SK-N-SH (cell line): ENCODE measurements around the gene ITGA5.

Experiments used
- EZH2phosphoT487 ChIP-seq: fragments of 200-600 bp; sonication (generic); IDR thresholded peaks from 2 replicates; pipeline ENCODE4 v1.6.1; 2017; ENCODE audit warnings: low read depth, mixed run types, mild to moderate bottlenecking, antibody characterized with exemption, moderate library complexity, borderline replicate concordance
- MXI1 ChIP-seq: IDR thresholded peaks from 2 replicates; pipeline ENCODE4 v1.6.1; 2012; ENCODE audit warnings: mild to moderate bottlenecking, low read depth, low read length, improper control_type of control experiment
- POLR2AphosphoS5 ChIP-seq: IDR thresholded peaks from 2 replicates; pipeline ENCODE4 v1.6.1; 2012; ENCODE audit warnings: low read depth, low read length
- SIN3A ChIP-seq: IDR thresholded peaks from 2 replicates; pipeline ENCODE4 v1.6.1; 2012; ENCODE audit warnings: low read depth, mild to moderate bottlenecking, low read length, moderate library complexity, borderline replicate concordance
- TCF12 ChIP-seq: IDR thresholded peaks from 2 replicates; pipeline ENCODE4 v1.4.0; 2012
- YY1 ChIP-seq: IDR thresholded peaks from 2 replicates; pipeline ENCODE4 v1.4.0; 2012; ENCODE audit warnings: low read depth, mild to moderate bottlenecking
- TF ChIP-seq, protein P1 (sequence below): fragments of 200-600 bp; sonication (generic); IDR thresholded peaks from 2 replicates; pipeline ENCODE4 v1.6.1; 2017; ENCODE audit warnings: antibody characterized with exemption, mild to moderate bottlenecking, moderate library complexity
- TF ChIP-seq, protein P2 (sequence below): IDR thresholded peaks from 2 replicates; pipeline ENCODE4 v1.6.1; 2012; ENCODE audit warnings: mild to moderate bottlenecking, low read depth, low read length, moderate library complexity
- TF ChIP-seq, protein P3 (sequence below): IDR thresholded peaks from 2 replicates; pipeline ENCODE4 v1.4.0; 2012; ENCODE audit warnings: low read depth
- TF ChIP-seq, protein P4 (sequence below): IDR thresholded peaks from 2 replicates; pipeline ENCODE4 v1.4.0; 2012; ENCODE audit warnings: low read depth, borderline replicate concordance

DNA sequence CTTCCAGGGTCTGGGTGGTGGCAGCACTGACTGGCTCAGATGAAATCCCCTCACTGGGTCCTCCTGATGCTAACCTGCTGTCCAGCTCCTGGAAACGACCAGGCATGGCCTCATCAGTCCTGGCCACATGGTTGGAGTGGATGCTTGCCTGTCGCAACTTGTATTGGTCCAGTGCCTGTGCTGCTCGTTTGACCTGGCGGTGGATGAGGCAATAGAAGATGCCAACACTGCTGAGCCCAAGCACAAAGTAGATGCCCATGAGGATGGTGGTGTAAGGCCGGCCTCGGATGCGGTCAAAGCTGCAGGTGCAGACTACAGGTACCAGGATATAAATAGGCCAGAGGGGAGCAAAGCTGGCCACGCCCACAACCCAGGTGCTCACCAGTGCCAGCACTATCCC lies 56.0 kb downstream of the ITGA5 start:
- TF ChIP-seq POLR2AphosphoS5 (no peak), SIN3A (no peak), TCF12 (no peak), MXI1 (no peak), YY1 (no peak), EZH2phosphoT487 (no peak)
- TF ChIP-seq, protein P1, sequence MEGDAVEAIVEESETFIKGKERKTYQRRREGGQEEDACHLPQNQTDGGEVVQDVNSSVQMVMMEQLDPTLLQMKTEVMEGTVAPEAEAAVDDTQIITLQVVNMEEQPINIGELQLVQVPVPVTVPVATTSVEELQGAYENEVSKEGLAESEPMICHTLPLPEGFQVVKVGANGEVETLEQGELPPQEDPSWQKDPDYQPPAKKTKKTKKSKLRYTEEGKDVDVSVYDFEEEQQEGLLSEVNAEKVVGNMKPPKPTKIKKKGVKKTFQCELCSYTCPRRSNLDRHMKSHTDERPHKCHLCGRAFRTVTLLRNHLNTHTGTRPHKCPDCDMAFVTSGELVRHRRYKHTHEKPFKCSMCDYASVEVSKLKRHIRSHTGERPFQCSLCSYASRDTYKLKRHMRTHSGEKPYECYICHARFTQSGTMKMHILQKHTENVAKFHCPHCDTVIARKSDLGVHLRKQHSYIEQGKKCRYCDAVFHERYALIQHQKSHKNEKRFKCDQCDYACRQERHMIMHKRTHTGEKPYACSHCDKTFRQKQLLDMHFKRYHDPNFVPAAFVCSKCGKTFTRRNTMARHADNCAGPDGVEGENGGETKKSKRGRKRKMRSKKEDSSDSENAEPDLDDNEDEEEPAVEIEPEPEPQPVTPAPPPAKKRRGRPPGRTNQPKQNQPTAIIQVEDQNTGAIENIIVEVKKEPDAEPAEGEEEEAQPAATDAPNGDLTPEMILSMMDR = no peak
- TF ChIP-seq, protein P2, sequence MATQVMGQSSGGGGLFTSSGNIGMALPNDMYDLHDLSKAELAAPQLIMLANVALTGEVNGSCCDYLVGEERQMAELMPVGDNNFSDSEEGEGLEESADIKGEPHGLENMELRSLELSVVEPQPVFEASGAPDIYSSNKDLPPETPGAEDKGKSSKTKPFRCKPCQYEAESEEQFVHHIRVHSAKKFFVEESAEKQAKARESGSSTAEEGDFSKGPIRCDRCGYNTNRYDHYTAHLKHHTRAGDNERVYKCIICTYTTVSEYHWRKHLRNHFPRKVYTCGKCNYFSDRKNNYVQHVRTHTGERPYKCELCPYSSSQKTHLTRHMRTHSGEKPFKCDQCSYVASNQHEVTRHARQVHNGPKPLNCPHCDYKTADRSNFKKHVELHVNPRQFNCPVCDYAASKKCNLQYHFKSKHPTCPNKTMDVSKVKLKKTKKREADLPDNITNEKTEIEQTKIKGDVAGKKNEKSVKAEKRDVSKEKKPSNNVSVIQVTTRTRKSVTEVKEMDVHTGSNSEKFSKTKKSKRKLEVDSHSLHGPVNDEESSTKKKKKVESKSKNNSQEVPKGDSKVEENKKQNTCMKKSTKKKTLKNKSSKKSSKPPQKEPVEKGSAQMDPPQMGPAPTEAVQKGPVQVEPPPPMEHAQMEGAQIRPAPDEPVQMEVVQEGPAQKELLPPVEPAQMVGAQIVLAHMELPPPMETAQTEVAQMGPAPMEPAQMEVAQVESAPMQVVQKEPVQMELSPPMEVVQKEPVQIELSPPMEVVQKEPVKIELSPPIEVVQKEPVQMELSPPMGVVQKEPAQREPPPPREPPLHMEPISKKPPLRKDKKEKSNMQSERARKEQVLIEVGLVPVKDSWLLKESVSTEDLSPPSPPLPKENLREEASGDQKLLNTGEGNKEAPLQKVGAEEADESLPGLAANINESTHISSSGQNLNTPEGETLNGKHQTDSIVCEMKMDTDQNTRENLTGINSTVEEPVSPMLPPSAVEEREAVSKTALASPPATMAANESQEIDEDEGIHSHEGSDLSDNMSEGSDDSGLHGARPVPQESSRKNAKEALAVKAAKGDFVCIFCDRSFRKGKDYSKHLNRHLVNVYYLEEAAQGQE = no peak
- TF ChIP-seq, protein P3, sequence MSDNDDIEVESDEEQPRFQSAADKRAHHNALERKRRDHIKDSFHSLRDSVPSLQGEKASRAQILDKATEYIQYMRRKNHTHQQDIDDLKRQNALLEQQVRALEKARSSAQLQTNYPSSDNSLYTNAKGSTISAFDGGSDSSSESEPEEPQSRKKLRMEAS = no peak
- TF ChIP-seq, protein P4, sequence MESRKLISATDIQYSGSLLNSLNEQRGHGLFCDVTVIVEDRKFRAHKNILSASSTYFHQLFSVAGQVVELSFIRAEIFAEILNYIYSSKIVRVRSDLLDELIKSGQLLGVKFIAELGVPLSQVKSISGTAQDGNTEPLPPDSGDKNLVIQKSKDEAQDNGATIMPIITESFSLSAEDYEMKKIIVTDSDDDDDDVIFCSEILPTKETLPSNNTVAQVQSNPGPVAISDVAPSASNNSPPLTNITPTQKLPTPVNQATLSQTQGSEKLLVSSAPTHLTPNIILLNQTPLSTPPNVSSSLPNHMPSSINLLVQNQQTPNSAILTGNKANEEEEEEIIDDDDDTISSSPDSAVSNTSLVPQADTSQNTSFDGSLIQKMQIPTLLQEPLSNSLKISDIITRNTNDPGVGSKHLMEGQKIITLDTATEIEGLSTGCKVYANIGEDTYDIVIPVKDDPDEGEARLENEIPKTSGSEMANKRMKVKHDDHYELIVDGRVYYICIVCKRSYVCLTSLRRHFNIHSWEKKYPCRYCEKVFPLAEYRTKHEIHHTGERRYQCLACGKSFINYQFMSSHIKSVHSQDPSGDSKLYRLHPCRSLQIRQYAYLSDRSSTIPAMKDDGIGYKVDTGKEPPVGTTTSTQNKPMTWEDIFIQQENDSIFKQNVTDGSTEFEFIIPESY = no peak
